ENCODE data around the gene TAF12. TPM values are rescaled to one million over a fixed set of nuclear protein-coding genes. Genes with fewer than 3 reads are reported as not detected.
"Not testable (repeated sequence)": the region's sequence is repeated elsewhere in the genome, so short reads cannot be mapped to it uniquely, and the experiment has no call there.

The TAF12 gene
- total RNA-seq, 1 donor from 2014 or later, result 45.2 TPM

GRCh38 chr1:28604411-28604810 is 38.5 kb downstream of the TAF12 start:
- Mint-ChIP-seq H3K4me1 (peaks cover 11% of the 10 kb centered on the region), H3K27ac (peak overlapping the region; percentile 37), H3K4me3 (no peak overlapping the region), H3K27me3 (ENCODE audit: insufficient read depth, low read depth) (peaks cover 2% of the 10 kb centered on the region), H3K36me3 (no peaks in the 10 kb centered on the region), H3K9me3 (no peaks in the 10 kb centered on the region)
- no peak for DNase-seq (ENCODE audit: low spot score)
- Histone ChIP-seq H3K27ac (no peak overlapping the region), H3K4me1 (no peaks in the 10 kb centered on the region), H3K9me3 (ENCODE audit: low read depth) (no peaks in the 10 kb centered on the region), H3K4me3 (no peak overlapping the region), H3K9ac (no peak overlapping the region), H2AFZ (replicated peaks) (no peak overlapping the region), H4K20me1 (ENCODE audit: low read depth) (no peaks in the 10 kb centered on the region), H3K27me3 (no peaks in the 10 kb centered on the region), H3K4me2 (no peak overlapping the region), H3K79me2 (ENCODE audit: low read depth) (no peaks in the 10 kb centered on the region), H3K36me3 (no peaks in the 10 kb centered on the region), H3F3A (ENCODE audit: low read depth) (peaks cover 4% of the 10 kb centered on the region)
- no peak for TF ChIP-seq CTCF (IDR thresholded peaks at IDR 0.05)

GRCh38 chr1:28602536-28603439 is 40.1 kb downstream of the TAF12 start:
- Histone ChIP-seq H2AFZ (replicated peaks) (no peak overlapping the region), H3K9ac (no peak overlapping the region), H3K4me2 (no peak overlapping the region), H4K20me1 (ENCODE audit: low read depth) (no peaks in the 10 kb centered on the region), H3K36me3 (no peaks in the 10 kb centered on the region), H3K4me1 (no peaks in the 10 kb centered on the region), H3K4me3 (no peak overlapping the region), H3K9me3 (ENCODE audit: low read depth) (no peaks in the 10 kb centered on the region), H3F3A (ENCODE audit: low read depth) (peaks cover 4% of the 10 kb centered on the region), H3K79me2 (ENCODE audit: low read depth) (no peaks in the 10 kb centered on the region), H3K27ac (no peak overlapping the region), H3K27me3 (no peaks in the 10 kb centered on the region)
- Mint-ChIP-seq H3K27me3 (ENCODE audit: insufficient read depth, low read depth) (peaks cover 2% of the 10 kb centered on the region), H3K9me3 (no peaks in the 10 kb centered on the region), H3K27ac (peak overlapping the region; percentile 14), H3K4me3 (no peak overlapping the region), H3K36me3 (no peaks in the 10 kb centered on the region), H3K4me1 (peaks cover 11% of the 10 kb centered on the region)
- TF ChIP-seq CTCF (IDR thresholded peaks at IDR 0.05), result peak; percentile 78
- TF ChIP-seq EZH2 (IDR thresholded peaks at IDR 0.05), result no peak
- DNase-seq (ENCODE audit: low spot score), result peak; percentile 80

DNA sequence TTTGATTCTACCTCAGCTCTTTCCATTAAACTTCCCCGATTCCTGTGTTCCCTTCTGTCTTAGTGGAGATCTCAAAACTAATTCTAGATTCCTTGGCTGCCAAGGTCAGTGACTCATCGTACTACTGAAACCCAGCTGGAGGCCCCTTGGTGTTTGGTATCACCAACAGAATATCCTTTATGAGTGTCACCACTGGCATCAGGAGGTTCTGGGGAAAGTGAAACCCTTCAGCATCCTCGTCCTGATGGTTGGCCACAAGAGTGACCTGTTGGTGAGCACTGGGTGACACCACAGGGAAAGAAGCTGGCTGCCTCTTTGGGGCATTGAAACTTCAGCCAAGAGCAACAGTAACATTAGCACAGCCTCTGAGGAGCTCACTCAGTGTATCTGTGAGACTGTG is 41.2 kb downstream of the TAF12 start:
- no peaks in the 10 kb centered on the region for H3K9me3 Mint-ChIP-seq

GRCh38 chr1:28596276-28596675 is 46.6 kb downstream of the TAF12 start:
- H3K4me3 Mint-ChIP-seq; H3K4me3 ChIP-seq; H2AFZ ChIP-seq (replicated peaks); H4K20me1 ChIP-seq (ENCODE audit: low read depth); H3K9me3 ChIP-seq (ENCODE audit: low read depth); H3K9me3 Mint-ChIP-seq; H3K36me3 Mint-ChIP-seq; H3K27ac ChIP-seq; H3K4me2 ChIP-seq; H3K79me2 ChIP-seq (ENCODE audit: low read depth); H3K27ac Mint-ChIP-seq; H3K4me1 ChIP-seq; H3K9ac ChIP-seq; DNase-seq (ENCODE audit: low spot score); H3K36me3 ChIP-seq; H3K4me1 Mint-ChIP-seq; H3K27me3 Mint-ChIP-seq (ENCODE audit: insufficient read depth, low read depth): not testable (repeated sequence)
- H3F3A ChIP-seq (ENCODE audit: low read depth), result peaks cover 22% of the 10 kb centered on the region
- H3K27me3 ChIP-seq, result peaks cover 21% of the 10 kb centered on the region

More for the DNA sequence above, 41.2 kb downstream of the TAF12 start:
- Histone ChIP-seq H3F3A (ENCODE audit: low read depth) (peaks cover 4% of the 10 kb centered on the region), H3K4me2 (no peak overlapping the region), H3K9me3 (ENCODE audit: low read depth) (no peaks in the 10 kb centered on the region), H3K9ac (no peak overlapping the region), H3K4me3 (no peak overlapping the region), H2AFZ (replicated peaks) (no peak overlapping the region), H3K79me2 (ENCODE audit: low read depth) (no peaks in the 10 kb centered on the region), H3K27me3 (no peaks in the 10 kb centered on the region), H3K36me3 (no peaks in the 10 kb centered on the region), H3K27ac (no peak overlapping the region), H4K20me1 (ENCODE audit: low read depth) (no peaks in the 10 kb centered on the region), H3K4me1 (no peaks in the 10 kb centered on the region)
- Mint-ChIP-seq H3K27ac (no peak overlapping the region), H3K27me3 (ENCODE audit: insufficient read depth, low read depth) (peaks cover 2% of the 10 kb centered on the region), H3K4me3 (no peak overlapping the region), H3K4me1 (peaks cover 11% of the 10 kb centered on the region), H3K36me3 (no peaks in the 10 kb centered on the region)
- no peak for TF ChIP-seq EZH2phosphoT487 (IDR thresholded peaks at IDR 0.05)
- TF ChIP-seq EZH2 (IDR thresholded peaks at IDR 0.05), result no peak
- TF ChIP-seq CTCF (IDR thresholded peaks at IDR 0.05), result no peak
- DNase-seq (ENCODE audit: low spot score), result no peak
